Vagina (tissue), 2 donors: ENCODE data around the gene DCHS2. TPM values are rescaled to one million over a fixed set of nuclear protein-coding genes. Genes with fewer than 3 reads are reported as not detected.

Experiments
- DNase-seq, 2 donors: peaks; one replicate each; pipeline ENCODE4 v3.0.0-alpha.2; 2017; ENCODE audit errors: extremely low spot score in 2 of 2
- H3K27ac ChIP-seq: fragments of 200-600 bp; sonication (generic); one replicate; pipeline ENCODE4 v1.5.1; 2019
- H3K27me3 ChIP-seq: fragments of 200-600 bp; sonication (generic); one replicate; pipeline ENCODE4 v1.5.1; 2019
- H3K36me3 ChIP-seq, 2 donors: fragments of 200-600 bp; sonication (generic); one replicate each; pipeline ENCODE4 v1.5.1; 2017 to 2019
- H3K4me1 ChIP-seq: fragments of 200-600 bp; sonication (generic); one replicate; pipeline ENCODE4 v1.5.1; 2019
- H3K4me3 ChIP-seq, 2 donors: fragments of 200-600 bp; sonication (generic); 1 replicate in 1 of 2; 2 replicates in 1 of 2; pipeline ENCODE4 v1.5.1; 2016 to 2019
- H3K9me3 ChIP-seq: fragments of 200-600 bp; sonication (generic); one replicate; pipeline ENCODE4 v1.5.1; 2019
- CTCF ChIP-seq, 3 experiments: fragments of 450-650 bp in 2 of 3; fragments of 200-600 bp in 1 of 3; sonication (generic) in 1 of 3; IDR thresholded peaks; one replicate each; pipeline ENCODE4 v1.5.1; 2017 to 2019; ENCODE audit warnings: antibody characterized with exemption in 3 of 3, mild to moderate bottlenecking in 2 of 3, moderate library complexity in 2 of 3
- POLR2A ChIP-seq, 2 donors: fragments of 450-650 bp; IDR thresholded peaks; one replicate each; pipeline ENCODE4 v1.6.1; 2017; ENCODE audit warnings: antibody characterized with exemption in 2 of 2, mild to moderate bottlenecking in 2 of 2, moderate library complexity in 2 of 2
- POLR2AphosphoS5 ChIP-seq, 2 donors: sonication (generic); formaldehyde crosslinking; IDR thresholded peaks; one replicate each; pipeline ENCODE4 v1.9.0; 2017; ENCODE audit warnings: antibody characterized with exemption in 2 of 2, mild to moderate bottlenecking in 2 of 2, low read depth in 1 of 2; ENCODE audit not compliant: insufficient read depth in 1 of 2
- intact Hi-C: fragments of 100-400 bp; cut with DNase I; formaldehyde crosslinking; loops from one replicate; pipeline ENCODE4 v1.15.1; 2023
- total RNA-seq: library from RNA; depleted of rRNA; stranded (reverse); fragments of >200 nt; gene quantifications from one replicate; pipeline ENCODE4 v1.2.3, GENCODE V29; 2016

DCHS2 gene
- total RNA-seq, 1 donor from 2014 or later: 7.9 TPM

GRCh38 chr4:154444958-154445357 is 46.6 kb downstream of the DCHS2 start:
- Histone ChIP-seq H3K27me3 (no peaks in the 10 kb centered on the region), H3K4me1 (no peaks in the 10 kb centered on the region), H3K36me3 (no peaks in the 10 kb centered on the region), H3K4me3 (no peak overlapping the region), H3K27ac (no peak overlapping the region), H3K9me3 (no peaks in the 10 kb centered on the region)
- DNase-seq: no peak
- intact Hi-C loops: no loop called here
- TF ChIP-seq POLR2A (IDR thresholded peaks at IDR 0.05) (no peak), POLR2AphosphoS5 (IDR thresholded peaks at IDR 0.05; ENCODE audit: insufficient read depth in 1 of 2, low read depth in 1 of 2) (no peak), CTCF (IDR thresholded peaks at IDR 0.05) (no peak)

GRCh38 chr4:154441982-154442381 is 49.6 kb downstream of the DCHS2 start:
- no peak for DNase-seq
- intact Hi-C loops: no loop called here
- no peaks in the 10 kb centered on the region for H3K4me1 ChIP-seq
- no peaks in the 10 kb centered on the region for H3K27me3 ChIP-seq
- TF ChIP-seq POLR2A (IDR thresholded peaks at IDR 0.05) (no peak), POLR2AphosphoS5 (IDR thresholded peaks at IDR 0.05; ENCODE audit: insufficient read depth in 1 of 2, low read depth in 1 of 2) (no peak), CTCF (IDR thresholded peaks at IDR 0.05) (no peak)
- H3K36me3 ChIP-seq: no peaks in the 10 kb centered on the region
- no peak overlapping the region for H3K27ac ChIP-seq
- H3K9me3 ChIP-seq: no peaks in the 10 kb centered on the region
- H3K4me3 ChIP-seq: no peak overlapping the region

- Histone ChIP-seq H3K4me1 (no peaks in the 10 kb centered on the region), H3K27me3 (no peaks in the 10 kb centered on the region), H3K36me3 (no peaks in the 10 kb centered on the region), H3K9me3 (no peaks in the 10 kb centered on the region), H3K4me3 (no peak overlapping the region), H3K27ac (no peak overlapping the region)
- intact Hi-C loops: no loop called here
- DNase-seq: no peak
- TF ChIP-seq POLR2AphosphoS5 (IDR thresholded peaks at IDR 0.05; ENCODE audit: insufficient read depth in 1 of 2, low read depth in 1 of 2): no peak
- no peak for TF ChIP-seq CTCF (IDR thresholded peaks at IDR 0.05)
- TF ChIP-seq POLR2A (IDR thresholded peaks at IDR 0.05): no peak
Measured at GRCh38 chr4:154441124-154441523, 50.5 kb downstream of the DCHS2 start.

- H3K36me3 ChIP-seq: no peaks in the 10 kb centered on the region
- H3K4me1 ChIP-seq: no peaks in the 10 kb centered on the region
- no peak for DNase-seq
- no peaks in the 10 kb centered on the region for H3K9me3 ChIP-seq
- intact Hi-C loops: no loop called here
- no peak for TF ChIP-seq POLR2A (IDR thresholded peaks at IDR 0.05)
- no peak for TF ChIP-seq POLR2AphosphoS5 (IDR thresholded peaks at IDR 0.05; ENCODE audit: insufficient read depth in 1 of 2, low read depth in 1 of 2)
- no peak for TF ChIP-seq CTCF (IDR thresholded peaks at IDR 0.05)
- no peak overlapping the region for H3K27ac ChIP-seq
- no peak overlapping the region for H3K4me3 ChIP-seq
- no peaks in the 10 kb centered on the region for H3K27me3 ChIP-seq
Measured at GRCh38 chr4:154439224-154439623, 52.4 kb downstream of the DCHS2 start.

GRCh38 chr4:154435895-154436294 is 55.7 kb downstream of the DCHS2 start:
- no peak for DNase-seq
- Histone ChIP-seq H3K27me3 (no peaks in the 10 kb centered on the region), H3K4me3 (no peak overlapping the region), H3K9me3 (no peaks in the 10 kb centered on the region), H3K36me3 (no peaks in the 10 kb centered on the region), H3K27ac (no peak overlapping the region), H3K4me1 (no peaks in the 10 kb centered on the region)
- intact Hi-C loops: no loop called here
- TF ChIP-seq POLR2A (IDR thresholded peaks at IDR 0.05) (no peak), POLR2AphosphoS5 (IDR thresholded peaks at IDR 0.05; ENCODE audit: insufficient read depth in 1 of 2, low read depth in 1 of 2) (no peak), CTCF (IDR thresholded peaks at IDR 0.05) (no peak)
